ENCODE measurements around the gene PIWIL1.
A peak's percentile ranks its signal among the peaks of the same experiment; 100 is the strongest.

PIWIL1 gene

DNA sequence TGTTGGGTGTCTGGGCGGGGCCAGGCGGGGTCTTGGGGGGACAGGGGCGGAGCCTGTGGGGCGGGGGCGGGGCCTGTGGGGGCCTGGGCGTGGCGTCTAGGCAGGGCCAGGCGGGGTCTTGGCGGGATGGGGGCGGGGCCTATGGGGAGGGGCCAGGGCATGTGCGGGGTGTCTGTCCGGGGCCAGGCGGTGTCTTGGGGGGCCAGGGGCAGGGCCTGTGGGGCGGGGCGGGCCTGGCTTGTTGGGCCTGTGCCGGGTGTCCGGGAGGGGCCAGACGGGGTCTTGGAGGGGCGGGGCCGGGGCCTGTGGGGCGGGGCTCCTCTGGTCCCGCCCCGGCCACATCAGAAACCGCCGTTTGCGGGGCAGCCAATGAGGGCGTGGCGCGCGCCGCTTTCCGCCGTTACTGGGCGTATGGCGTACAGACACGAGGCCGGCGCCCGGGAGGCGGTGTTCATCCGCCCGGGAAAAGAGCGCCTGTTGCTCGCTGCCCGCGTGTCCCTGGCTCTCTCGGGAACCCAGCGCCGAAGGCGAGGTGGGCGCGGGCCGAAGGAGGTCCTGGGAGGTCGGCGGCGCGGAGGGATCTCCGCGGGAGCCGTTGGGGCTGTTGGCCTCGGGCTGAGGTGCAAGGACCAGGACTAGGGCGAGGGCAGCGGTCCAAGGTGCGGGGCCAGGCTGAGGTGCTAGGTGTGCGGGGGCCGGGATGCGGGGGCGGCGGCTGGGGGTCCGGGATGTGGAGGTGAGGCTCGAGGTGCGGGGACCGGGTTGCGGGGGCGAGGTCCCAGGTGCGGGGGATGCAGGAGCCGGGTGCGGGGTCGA lies at the start of gene PIWIL1:
Gene PIWIL1 (plus strand): TSS at position 400 of the 816 bp plus-strand sequence. CDS start 4,705 bp downstream, outside the sequence.
- no peak for DNase-seq

DNA sequence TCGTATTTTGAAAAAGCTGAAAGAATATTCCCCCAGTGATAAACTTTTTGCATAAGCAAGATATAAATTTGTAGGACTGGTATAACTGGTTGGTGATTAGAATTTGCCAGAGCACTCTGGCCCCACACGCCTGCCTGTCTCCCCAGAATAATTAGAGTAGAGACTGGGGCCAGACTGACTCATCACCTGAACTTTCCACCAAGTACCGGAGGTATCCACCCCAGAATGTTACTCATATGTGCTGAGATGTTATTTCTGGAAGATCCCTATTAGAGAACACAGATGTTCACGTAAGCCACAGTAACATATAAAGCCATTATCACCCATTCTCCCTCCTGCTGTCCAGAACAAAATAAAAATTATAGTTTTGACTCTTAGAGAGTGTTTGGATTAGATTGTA lies 49.5 kb upstream of the PIWIL1 start:
- no peak for DNase-seq

DNA sequence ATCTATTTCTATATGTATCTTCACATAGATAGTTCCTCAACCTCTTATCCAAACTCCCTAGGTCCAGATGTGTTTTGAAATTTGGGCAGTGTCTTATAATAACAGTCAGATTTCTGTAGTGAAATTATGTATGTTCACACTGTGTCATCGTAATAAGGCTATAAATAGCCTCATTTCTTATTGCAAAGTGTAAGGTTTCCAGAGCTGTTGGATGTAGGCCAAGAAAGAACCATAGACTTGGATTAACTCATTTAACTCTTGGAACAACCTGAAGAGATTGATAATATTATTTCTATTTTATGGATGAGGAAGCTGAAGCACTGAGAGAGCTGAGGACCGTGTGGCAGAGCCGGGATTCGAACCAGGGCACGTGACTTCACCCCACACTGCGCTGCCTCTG lies 49.0 kb upstream of the PIWIL1 start:
- no peak for DNase-seq

DNA sequence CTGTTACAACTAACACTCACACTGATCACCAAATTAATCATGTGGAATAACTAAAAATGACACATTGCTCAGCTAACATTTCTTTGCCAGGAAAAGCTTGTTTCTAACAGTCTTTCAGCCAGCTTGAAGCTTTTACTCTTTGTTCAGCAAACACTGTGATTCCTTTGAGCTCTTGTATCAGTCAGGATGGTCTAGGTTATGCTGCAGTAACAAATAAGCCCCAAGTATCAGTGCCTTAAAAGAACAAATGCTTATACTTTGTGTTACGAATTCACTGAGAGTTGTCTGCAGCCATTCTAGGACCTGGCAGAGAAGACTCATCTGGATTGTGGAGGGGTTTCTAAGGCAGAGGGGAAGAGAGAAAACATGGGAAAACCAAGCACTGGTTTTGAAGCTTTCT lies 47.6 kb upstream of the PIWIL1 start:
- DNase-seq = no peak

DNA sequence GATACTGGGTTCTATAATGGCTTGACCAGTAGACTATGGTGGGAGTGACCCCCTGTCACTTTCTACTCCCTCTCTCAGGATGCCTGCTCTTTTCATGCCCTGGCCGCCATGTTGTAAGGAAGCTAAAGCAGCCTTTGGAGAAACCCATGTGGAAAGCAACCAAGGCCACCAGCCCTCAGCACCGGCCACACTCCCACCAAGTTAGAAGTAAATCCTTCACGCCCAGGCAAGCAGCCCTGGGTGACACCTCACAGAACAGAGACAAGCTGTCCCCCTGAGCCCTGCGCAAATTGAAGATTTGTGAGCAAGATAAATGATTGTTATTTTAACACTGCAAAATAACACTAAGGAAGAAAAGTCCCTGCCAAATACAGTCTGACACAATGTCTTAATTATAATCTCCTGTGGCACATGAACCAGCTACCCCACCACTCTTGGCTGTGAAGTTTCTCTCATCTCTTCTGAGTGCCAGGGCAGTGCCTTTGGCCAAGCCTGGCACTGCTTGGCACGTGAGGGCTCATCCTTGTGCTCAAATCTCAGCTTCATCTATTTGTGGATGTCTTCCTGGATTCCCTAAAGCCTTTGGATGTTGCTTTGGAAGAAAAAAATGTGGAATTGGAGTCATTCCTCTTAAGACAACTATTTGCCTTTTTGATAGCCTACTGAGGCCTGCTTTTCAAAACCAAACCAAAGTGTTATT lies 39.2 kb upstream of the PIWIL1 start:
- DNase-seq = no peak

DNA sequence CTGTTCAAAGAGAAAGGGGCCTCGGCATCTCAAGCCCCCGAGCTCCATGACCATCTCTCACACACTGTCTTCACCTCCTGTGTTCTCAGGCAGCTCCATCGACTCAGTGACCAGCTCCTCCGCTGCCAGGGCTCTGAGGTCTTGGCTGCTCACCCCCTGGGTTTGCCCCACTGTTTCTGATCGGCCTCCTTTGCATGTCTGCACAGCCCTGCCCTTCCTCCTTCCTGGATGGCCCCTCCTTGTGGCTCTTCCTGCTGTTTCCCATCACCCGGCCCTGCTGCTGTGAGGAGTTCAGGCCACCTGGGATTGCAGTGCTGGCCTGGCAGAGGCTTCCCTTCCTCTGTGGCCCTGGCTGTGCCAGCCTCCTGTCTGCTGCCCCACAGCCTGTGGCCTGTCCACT lies 38.1 kb upstream of the PIWIL1 start:
- DNase-seq = no peak

DNA sequence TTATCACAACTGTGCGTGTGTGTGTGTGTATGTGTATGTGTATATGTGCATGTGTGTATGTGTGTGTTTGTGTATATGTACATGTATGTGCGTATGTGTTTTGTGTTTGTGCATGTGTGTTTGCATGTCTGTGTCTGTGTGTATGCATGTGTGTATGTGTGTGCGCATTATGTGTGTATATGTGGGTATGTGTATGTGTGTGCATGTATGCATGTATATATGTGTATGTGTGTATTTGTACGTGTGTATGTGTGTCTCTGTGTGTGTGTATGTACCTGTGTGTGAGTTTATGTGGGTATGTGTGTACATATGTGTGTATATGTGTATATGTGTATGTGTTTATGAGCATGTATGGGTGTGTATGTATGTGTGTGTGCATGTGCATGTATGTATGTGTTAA lies 37.6 kb upstream of the PIWIL1 start:
- no peak for DNase-seq

DNA sequence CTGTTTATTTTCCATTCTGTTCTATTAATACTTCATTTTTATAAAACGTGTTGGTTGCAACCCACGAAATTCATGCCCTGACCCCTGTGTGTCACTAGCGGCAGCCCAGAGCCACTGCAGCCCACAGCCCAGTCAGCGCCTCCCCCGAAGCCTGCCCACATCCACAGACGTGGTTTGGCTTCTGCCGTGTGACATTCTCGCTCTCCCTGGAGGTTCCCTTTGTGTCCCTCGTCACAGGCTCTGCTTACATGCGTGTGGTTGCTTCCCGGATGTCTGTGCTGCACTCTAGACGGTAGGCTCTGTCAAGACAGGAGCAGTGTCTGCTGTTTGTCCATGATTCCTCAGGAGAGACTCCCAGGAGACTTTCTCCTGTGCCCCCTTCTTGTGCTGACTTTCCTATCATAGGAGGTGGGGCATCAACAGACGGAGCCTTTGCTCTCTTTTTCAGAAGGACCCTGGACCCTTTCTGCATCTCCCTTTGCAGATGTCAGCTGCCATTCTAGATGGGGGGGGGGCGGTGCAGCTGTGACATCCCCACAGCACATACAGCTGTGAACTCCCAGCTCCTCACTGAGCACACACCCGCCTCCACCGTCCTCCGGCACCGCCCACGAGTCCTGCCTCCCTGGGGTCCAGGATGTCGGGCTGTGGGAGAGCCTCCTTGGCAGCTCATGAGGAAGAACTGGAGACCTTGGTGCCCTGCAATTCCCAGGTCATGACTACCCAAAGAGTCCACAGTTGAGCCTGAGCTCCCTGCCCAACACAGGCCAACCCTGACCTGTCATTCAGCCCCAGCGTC lies 36.8 kb upstream of the PIWIL1 start:
- no peak for DNase-seq

DNA sequence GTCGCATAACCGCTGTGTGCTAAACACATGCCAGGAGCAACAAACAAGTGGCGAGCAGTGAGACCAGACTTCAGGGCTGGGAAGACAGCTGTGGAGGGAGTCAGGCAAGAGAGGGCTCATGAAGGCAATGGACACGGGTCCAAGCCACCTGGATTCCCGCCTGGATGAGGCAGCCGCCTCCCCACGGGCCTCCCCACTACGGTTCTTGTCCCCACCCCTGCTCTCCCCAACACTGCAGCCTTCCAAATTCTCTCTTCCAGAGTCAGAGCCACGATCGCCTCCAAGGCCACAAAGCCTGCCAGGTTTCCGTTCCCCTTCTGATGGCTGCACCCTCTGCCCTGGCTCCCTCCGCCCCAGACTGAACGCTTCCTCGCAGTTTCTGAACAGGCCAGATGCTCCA lies 36.1 kb upstream of the PIWIL1 start:
- DNase-seq = no peak

DNA sequence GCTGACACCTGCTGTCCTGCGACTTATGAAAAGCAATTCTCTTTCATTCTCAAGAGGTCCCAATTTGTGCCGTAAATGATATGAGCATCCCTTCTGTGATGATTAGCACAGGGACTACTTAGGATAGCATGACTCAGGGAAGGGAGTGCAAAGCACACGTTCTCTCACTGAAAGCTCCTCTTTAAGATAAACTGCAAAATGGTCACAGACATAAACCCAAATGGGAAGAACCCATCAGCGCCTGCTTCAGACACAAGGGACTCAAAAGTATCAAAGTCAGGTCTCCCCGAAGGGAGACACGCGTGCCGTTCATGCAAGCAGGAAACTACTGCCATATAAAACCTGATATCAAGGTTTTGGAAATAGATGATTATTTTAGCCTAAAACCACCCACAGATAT lies 33.9 kb upstream of the PIWIL1 start:
- no peak for DNase-seq

DNA sequence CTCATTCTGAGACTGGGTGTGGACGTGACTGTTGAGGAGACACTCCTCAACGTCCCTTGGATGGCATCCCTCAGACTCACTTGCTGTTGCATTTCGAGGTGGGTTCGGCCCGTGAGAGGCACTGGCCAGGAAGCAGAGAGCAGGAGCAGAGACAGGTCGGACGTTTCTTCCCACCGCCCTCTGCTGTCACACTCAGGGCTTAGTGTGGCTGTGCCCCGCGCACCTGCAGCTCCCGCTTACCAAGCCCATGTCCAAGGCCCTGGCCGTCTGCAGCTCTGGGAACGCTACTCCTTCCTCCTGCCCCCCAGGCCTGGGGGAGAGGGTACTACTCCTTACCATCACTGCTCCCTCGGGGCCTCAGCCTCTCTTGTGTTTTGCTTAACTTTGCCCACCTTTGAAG lies 29.8 kb upstream of the PIWIL1 start:
- DNase-seq = no peak

DNA sequence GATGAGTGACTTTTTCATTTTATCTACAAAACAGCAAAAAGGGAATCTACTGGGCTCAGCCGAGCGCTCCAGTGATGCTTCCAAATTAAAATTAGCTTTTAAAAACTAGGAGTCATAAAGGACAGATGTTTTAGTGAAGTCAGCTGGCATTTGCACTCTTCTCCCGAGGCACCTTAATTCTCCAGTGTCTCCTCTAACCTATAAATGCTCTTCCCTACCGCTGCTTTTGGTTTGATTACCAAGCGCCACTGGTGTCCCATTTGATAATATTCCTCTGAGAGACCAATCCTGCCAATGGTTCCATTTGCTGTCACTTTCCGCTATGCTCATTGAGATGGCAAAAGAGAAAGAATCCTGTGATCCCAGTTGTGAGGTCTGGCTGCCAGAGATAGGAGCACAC lies 29.3 kb upstream of the PIWIL1 start:
- no peak for DNase-seq

DNA sequence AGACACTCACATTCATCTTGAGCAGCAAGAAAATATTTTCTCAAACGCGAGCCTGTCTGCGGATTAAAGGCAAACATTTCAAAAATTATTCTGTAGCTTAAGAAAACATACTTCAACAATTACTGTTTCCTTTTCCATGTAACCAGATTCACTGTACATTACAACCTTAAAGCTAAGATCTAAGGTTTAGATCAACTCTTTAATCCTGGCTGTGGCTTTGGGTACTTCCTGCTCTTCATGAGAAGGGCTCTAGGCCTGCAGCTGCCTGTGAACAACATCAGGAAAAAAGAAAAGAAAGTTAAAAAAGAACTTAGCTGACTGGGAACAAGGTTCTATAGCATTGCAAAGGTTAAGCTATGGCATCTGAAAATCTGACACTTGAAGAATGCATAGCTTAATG lies 21.4 kb upstream of the PIWIL1 start:
- DNase-seq = no peak

DNA sequence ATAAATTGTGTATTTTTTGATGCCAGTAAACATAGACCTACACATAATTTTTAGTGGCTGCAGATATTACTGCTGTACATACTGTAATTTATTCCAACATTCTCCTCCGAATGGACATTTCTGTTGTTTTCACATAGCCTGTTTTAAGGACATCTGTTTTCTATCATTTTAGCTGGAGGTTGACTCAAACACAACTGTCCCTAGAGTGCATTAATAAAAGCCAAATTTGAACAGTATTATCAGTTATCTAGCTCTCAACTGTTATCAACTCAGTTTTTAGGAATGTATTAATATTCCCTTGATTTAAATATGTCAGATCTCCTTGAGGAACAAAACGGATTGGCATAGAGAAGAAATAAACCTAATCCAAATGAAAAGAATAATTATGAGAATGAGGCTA lies 17.2 kb upstream of the PIWIL1 start:
- no peak for DNase-seq

DNA sequence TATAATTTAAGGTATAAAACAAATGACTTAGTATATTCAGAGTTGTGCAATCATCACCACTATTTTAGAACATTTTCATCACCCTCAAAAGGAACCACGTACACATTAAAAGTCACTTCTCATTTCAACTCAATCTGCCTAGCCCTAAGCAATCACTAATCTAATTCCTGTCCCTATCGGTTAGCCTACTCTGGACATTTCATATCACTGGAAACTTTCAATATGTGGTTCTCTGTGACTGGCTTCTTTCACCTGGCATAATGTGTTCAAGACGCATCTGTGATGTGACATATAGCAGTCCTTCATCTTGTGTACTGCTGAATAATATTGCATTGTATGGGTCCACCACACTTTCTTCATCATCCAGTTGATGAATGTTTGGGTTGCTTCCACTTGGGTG lies 15.4 kb upstream of the PIWIL1 start:
- no peak for DNase-seq

DNA sequence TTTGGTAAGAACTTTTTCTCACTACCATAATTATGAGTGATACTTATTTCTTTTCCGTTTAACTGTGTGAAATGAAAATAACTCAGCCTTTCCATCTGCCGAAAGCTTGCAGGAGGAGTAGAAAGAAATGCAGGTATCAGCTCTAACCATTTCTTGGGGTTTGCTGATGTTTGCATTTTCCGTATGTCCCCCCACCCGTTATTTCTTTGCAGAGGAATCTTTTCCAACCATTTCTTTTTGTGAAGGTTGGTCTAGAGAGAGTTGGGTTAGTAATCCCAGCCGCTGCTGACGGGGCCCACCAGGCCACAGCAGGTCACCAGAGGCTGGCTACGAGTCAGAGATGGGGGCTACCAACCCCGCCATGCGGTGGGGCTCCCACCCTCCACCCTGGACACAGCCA lies 7.0 kb upstream of the PIWIL1 start:
- DNase-seq = no peak

DNA sequence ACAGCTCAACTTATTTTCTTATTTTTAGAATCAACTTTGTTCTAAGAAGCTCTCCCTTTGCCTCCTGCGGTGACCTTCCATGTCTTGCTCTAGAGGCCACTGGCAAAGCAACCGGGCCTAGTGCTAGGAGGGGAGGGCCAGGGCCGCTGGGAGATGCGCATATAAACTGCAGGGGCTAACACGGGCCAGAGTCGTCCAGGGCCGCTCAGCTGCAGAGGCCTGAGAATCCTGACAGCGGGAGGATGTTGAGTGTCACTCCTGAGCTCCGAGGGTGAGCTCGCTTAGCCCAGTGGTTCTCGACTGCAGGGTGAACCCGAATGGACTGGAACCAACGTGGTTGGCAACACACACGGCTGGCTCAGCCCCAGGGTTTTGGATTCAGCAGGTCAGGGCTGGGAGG lies 6.5 kb upstream of the PIWIL1 start:
- DNase-seq = no peak

DNA sequence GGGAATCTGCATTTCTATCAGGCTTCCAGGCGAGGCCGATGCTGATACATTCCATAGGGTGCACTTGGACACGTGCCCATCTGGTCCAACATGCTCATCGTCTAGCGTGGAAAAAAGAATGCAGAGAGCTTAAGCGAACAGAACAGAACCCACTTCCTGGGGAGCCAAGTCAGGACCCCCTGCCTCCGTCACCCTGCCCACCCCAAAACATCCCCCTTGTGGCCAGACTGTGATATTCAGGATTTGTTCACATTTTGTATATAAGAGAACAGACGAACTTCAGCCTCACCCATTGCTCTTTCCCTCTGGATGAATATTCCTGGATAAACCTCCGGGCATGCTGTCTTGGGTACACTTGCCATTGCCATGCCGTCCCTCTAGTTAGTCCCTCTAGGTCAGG lies 4.3 kb upstream of the PIWIL1 start:
- DNase-seq = no peak

DNA sequence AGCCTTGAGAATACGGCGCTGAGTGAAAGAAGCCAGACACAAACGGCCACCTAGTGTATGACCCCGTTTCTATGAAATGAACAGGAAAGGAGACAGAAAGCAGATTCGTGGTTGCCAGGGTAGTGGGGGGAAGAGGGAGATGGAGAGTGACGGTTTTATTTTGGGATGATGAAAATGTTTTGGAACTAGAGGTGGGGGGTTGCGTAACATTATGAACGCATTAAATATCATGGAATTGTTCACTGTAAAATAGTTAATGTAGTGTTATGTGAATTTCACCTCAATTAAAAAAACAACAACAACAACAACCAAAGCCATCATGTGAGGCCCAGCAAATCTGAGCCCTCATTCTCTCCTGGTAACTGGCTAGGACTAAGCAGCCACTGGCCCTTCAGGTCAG lies 3.3 kb upstream of the PIWIL1 start:
- no peak for DNase-seq

DNA sequence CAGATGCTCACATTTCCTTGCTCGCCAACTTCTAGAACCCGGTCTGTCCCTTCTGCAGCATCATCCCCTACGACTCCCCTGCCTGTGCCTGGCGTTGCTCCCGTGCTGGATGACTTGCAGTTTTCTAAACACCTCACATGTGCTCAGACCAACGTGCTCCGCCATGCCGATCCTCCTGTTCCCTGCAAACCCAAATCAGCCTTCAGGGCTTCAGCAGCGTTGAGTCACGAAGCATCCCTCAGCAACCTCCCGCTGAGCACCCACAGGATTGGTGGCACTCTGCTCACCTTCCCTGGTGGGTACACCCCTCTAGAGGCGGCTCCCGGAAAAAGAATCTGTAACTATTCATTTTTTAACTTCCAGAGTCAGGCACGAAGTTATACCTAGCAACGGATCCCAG lies 2.8 kb upstream of the PIWIL1 start:
- no peak for DNase-seq

DNA sequence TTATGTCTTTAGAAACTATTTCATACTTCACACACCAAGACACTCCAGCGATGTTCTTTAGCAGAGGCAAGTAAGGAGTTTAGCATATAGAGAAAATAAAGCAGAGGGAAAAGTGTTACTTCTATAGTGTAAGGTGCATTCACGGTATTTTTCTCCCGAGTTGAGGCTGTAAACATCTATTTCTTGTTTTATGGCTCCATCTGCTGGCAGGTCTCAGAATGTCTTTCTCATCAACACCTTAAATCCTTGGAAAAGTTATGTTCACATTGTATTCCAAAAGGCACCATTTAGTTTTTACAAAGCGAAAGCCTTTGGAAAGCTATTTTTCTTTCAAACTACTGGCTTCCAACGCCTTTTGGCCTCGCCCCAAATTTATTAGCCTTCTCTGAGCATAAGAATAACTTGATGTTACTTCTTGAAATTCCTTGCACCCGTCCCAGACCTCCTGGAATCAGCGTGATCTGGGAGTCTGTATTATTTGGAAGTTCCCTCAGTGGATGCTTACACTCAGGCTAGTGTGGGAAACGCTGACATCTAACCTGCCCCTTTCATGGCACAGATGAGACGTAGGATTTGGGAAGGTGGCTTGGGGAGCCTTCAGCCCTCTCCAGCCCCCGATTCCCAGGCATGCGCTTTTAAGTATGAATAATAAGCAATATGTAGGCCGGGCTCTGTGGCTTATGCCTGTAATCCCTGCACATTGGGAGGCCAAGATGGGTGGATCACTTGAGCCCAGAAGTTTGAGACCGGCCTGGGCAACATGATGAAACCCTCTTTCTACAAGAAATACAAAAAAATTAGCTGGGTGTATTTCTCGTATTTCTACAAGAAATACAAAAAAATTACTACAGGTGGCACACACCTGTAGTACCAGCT lies 1.9 kb upstream of the PIWIL1 start:
- peak; percentile 12 for DNase-seq

DNA sequence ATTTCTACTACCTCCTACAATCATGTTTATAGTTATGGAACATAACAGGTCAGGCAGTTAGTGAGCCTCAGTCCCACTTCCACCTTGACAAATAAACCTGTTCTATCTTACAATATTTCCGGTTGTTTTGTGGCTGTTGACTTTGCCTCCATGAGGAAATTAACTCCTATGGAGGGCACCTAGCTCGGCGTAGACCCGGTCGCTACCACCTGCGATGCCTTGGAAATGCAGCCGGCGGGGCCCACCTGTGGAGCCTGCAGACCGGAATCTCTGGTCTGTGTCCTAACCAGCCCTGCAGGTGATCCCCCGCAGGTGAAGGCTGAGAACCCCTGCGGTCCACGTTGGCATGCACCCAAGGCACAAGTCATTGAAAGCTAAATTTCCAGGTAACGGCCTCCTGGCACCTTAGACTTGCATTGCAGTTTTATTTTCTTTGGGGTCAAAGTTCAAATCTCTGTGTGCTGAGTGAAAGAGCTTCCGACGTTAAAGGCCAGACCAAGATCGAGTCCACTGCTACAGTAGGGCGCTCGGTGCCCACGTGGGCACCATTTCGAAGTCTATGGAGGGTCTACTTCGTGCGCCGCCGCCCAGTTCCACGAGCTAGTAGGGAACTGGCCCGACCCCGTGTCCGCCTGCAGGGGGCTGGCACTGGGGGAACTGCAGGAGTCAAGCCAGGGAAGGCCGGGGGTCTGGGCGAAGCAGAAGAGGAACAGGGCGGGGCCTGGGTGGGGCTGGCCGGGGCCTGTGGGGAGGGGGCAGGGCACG lies 782 bp upstream of the PIWIL1 start:
- DNase-seq = no peak

Measured in CD4-positive, alpha-beta T cell treated with Interleukin-4 for 4 hours (primary cell).